Measurements from ENCODE around the gene SRCIN1.

Gene SRCIN1

DNA sequence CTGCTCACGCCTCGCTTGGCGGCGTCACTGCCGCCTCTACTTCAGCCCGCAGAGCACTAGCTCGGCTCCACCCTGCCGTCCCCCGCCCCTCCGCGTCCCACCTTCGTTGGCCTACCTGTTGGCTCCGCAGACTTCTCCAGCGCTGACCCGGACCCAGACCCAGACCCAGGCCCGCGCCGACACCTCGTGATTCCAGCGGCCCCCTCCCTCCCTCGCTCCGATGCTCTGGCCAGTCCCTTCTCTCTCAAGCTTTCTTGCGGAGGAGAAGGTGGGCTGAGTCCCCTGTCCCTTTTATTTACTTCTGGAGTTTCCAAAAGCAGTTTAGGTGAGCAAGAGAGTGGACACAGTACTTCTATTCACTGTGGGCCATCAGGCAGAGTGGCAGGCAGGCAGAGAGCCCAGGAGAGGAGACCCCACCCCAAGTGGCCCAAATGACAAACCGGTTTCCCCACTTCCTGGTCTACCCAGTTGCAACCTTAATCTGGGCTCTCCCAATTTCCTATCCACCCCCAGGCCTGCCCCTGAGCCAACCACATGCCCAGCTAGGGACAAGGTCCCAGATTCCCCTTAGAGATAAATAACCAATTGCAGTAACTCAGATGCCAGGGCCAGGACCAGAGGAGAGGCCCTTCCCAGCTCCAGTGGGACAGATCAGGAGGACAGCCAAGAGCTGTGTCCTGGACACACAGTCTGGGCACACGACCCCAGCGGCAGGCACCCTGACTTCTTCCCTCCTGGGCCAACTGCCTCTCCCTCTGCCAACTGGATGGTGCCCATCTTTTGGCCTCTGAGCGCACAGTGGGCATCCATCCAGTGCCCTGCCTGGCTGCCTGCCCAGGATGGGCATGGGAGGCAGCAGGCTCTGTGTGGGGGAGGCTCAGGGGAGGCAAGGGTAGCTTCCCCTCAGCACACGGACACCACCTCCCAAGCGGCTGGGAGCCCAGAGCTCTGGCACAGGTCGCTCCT lies 1.2 kb upstream of the SRCIN1 start:
- H3K4ac ChIP-seq (ENCODE audit: low read depth in 1 of 2, low read length in 2 of 2): no peak overlapping the region

GRCh38 chr17:38605411-38605840 lies 326 bp downstream of the SRCIN1 start:
- no peak overlapping the region for H4K8ac ChIP-seq (ENCODE audit: low read length)
- H3K4me2 ChIP-seq (ENCODE audit: low read length, poor library complexity, severe bottlenecking): peak overlapping the region; percentile 35
- no peak overlapping the region for H3K14ac ChIP-seq (ENCODE audit: low read length in 2 of 2)
- no peaks in the 10 kb centered on the region for H3K79me1 ChIP-seq (replicated peaks; ENCODE audit: low read length, poor library complexity, severe bottlenecking)
- no peak for DNase-seq
- H3K9me3 ChIP-seq (ENCODE audit: control insufficient read depth, low read length): no peaks in the 10 kb centered on the region
- H2AFZ ChIP-seq (ENCODE audit: low read depth, low read length): no peak overlapping the region
- no peak overlapping the region for H3K9ac ChIP-seq (ENCODE audit: low read length)
- H3K36me3 ChIP-seq (ENCODE audit: control insufficient read depth in 1 of 2, insufficient read depth in 2 of 2, low read depth in 1 of 2, low read length in 2 of 2): no peaks in the 10 kb centered on the region
- H3K4ac ChIP-seq (ENCODE audit: low read depth in 1 of 2, low read length in 2 of 2): no peak overlapping the region
- no peak overlapping the region for H2AK5ac ChIP-seq (ENCODE audit: low read length, severe bottlenecking)
- WGBS: 1% methylated on average over 19 of the region's 44 CpGs
- H3K27me3 ChIP-seq (ENCODE audit: control insufficient read depth in 1 of 2, insufficient read depth in 1 of 2, low read length in 2 of 2): peaks cover 85 to 88% of the 10 kb centered on the region in 2 experiments
- H3K4me1 ChIP-seq (ENCODE audit: control insufficient read depth, insufficient read depth, low read depth, low read length): peaks cover 12% of the 10 kb centered on the region
- H2BK120ac ChIP-seq (ENCODE audit: low read depth, low read length): no peak overlapping the region
- H3K27ac ChIP-seq (ENCODE audit: low read length, poor library complexity, severe bottlenecking): no peak overlapping the region
- H2BK12ac ChIP-seq (ENCODE audit: low read length in 2 of 2): no peak overlapping the region
- no peak overlapping the region for H2BK5ac ChIP-seq (ENCODE audit: low read depth, low read length, poor library complexity, severe bottlenecking)
- no peak overlapping the region for H3K23ac ChIP-seq (ENCODE audit: low read length in 2 of 2)
- no peak overlapping the region for H3K18ac ChIP-seq (ENCODE audit: low read depth in 1 of 2, low read length in 2 of 2)
- H3K4me3 ChIP-seq (ENCODE audit: insufficient read depth in 1 of 2, low read depth in 1 of 2, low read length in 2 of 2): peak overlapping the region in 1 of 2 experiments; percentile 46
- H2BK15ac ChIP-seq (ENCODE audit: low read depth, poor library complexity, severe bottlenecking): no peak overlapping the region
- H4K91ac ChIP-seq (ENCODE audit: low read length): no peak overlapping the region

More for the DNA sequence above, 1.2 kb upstream of the SRCIN1 start:
- Histone ChIP-seq H3K9ac (ENCODE audit: low read length) (no peak overlapping the region), H3K9me3 (ENCODE audit: control insufficient read depth, low read length) (peaks cover 7% of the 10 kb centered on the region), H3K27me3 (ENCODE audit: control insufficient read depth in 1 of 2, insufficient read depth in 1 of 2, low read length in 2 of 2) (peaks cover 78 to 84% of the 10 kb centered on the region in 2 experiments), H4K91ac (ENCODE audit: low read length) (no peak overlapping the region), H3K79me1 (replicated peaks; ENCODE audit: low read length, poor library complexity, severe bottlenecking) (no peaks in the 10 kb centered on the region), H2BK120ac (ENCODE audit: low read depth, low read length) (no peak overlapping the region), H3K4me1 (ENCODE audit: control insufficient read depth, insufficient read depth, low read depth, low read length) (peaks cover 6% of the 10 kb centered on the region), H3K4me2 (ENCODE audit: low read length, poor library complexity, severe bottlenecking) (no peak overlapping the region), H2AFZ (ENCODE audit: low read depth, low read length) (no peak overlapping the region), H3K23ac (ENCODE audit: low read length in 2 of 2) (no peak overlapping the region), H2BK5ac (ENCODE audit: low read depth, low read length, poor library complexity, severe bottlenecking) (no peak overlapping the region), H3K36me3 (ENCODE audit: control insufficient read depth in 1 of 2, insufficient read depth in 2 of 2, low read depth in 1 of 2, low read length in 2 of 2) (no peaks in the 10 kb centered on the region), H3K18ac (ENCODE audit: low read depth in 1 of 2, low read length in 2 of 2) (no peak overlapping the region), H2BK12ac (ENCODE audit: low read length in 2 of 2) (no peak overlapping the region), H4K8ac (ENCODE audit: low read length) (no peak overlapping the region), H2BK15ac (ENCODE audit: low read depth, poor library complexity, severe bottlenecking) (no peak overlapping the region), H3K14ac (ENCODE audit: low read length in 2 of 2) (no peak overlapping the region), H3K4me3 (ENCODE audit: insufficient read depth in 1 of 2, low read depth in 1 of 2, low read length in 2 of 2) (no peak overlapping the region), H3K27ac (ENCODE audit: low read length, poor library complexity, severe bottlenecking) (no peak overlapping the region), H2AK5ac (ENCODE audit: low read length, severe bottlenecking) (no peak overlapping the region)
- WGBS: 21% methylated on average over 29 of the region's 30 CpGs
- DNase-seq: no peak

- Histone ChIP-seq H3K4ac (ENCODE audit: low read depth in 1 of 2, low read length in 2 of 2) (no peak overlapping the region), H3K14ac (ENCODE audit: low read length in 2 of 2) (no peak overlapping the region), H3K4me3 (ENCODE audit: insufficient read depth in 1 of 2, low read depth in 1 of 2, low read length in 2 of 2) (no peak overlapping the region), H3K27ac (ENCODE audit: low read length, poor library complexity, severe bottlenecking) (no peak overlapping the region), H3K79me1 (replicated peaks; ENCODE audit: low read length, poor library complexity, severe bottlenecking) (no peaks in the 10 kb centered on the region), H4K8ac (ENCODE audit: low read length) (no peak overlapping the region), H2BK12ac (ENCODE audit: low read length in 2 of 2) (no peak overlapping the region), H3K9ac (ENCODE audit: low read length) (no peak overlapping the region), H3K4me1 (ENCODE audit: control insufficient read depth, insufficient read depth, low read depth, low read length) (peaks cover 12% of the 10 kb centered on the region), H2AFZ (ENCODE audit: low read depth, low read length) (no peak overlapping the region), H3K18ac (ENCODE audit: low read depth in 1 of 2, low read length in 2 of 2) (no peak overlapping the region), H3K23ac (ENCODE audit: low read length in 2 of 2) (peak overlapping the region in 1 of 2 experiments; percentile 60), H2BK120ac (ENCODE audit: low read depth, low read length) (no peak overlapping the region), H3K4me2 (ENCODE audit: low read length, poor library complexity, severe bottlenecking) (no peak overlapping the region), H2AK5ac (ENCODE audit: low read length, severe bottlenecking) (no peak overlapping the region), H3K27me3 (ENCODE audit: control insufficient read depth in 1 of 2, insufficient read depth in 1 of 2, low read length in 2 of 2) (peaks cover 86 to 93% of the 10 kb centered on the region in 2 experiments), H2BK5ac (ENCODE audit: low read depth, low read length, poor library complexity, severe bottlenecking) (no peak overlapping the region), H2BK15ac (ENCODE audit: low read depth, poor library complexity, severe bottlenecking) (no peak overlapping the region), H4K91ac (ENCODE audit: low read length) (no peak overlapping the region), H3K9me3 (ENCODE audit: control insufficient read depth, low read length) (no peaks in the 10 kb centered on the region), H3K36me3 (ENCODE audit: control insufficient read depth in 1 of 2, insufficient read depth in 2 of 2, low read depth in 1 of 2, low read length in 2 of 2) (no peaks in the 10 kb centered on the region)
- DNase-seq: no peak
- WGBS: 12% methylated on average over 22 of the region's 38 CpGs
These were observed 1.0 kb downstream of the SRCIN1 start for GRCh38 chr17:38604479-38605403.
